HG03571 (cell line): ENCODE data around the gene UPK1B.
A peak's percentile ranks its signal among the peaks of the same experiment; 100 is the strongest.

Experiments used
- ATAC-seq: cut with Tn5 transposase; IDR thresholded peaks from one replicate; pipeline ENCODE4 v1.9.1; 2021; ENCODE audit not compliant: unreplicated experiment

The UPK1B gene

GRCh38 chr3:119175872-119176756 is 2.7 kb downstream of the UPK1B start:
- ATAC-seq, result no peak

- no peak for ATAC-seq
Observed at GRCh38 chr3:119176778-119177177, 3.4 kb downstream of the UPK1B start.

GRCh38 chr3:119177321-119177720 is 3.9 kb downstream of the UPK1B start:
- ATAC-seq, result no peak

- no peak for ATAC-seq
Observed at GRCh38 chr3:119181765-119182164, 8.4 kb downstream of the UPK1B start.

- no peak for ATAC-seq
Observed at GRCh38 chr3:119184111-119184510, 10.7 kb downstream of the UPK1B start.

- ATAC-seq, result no peak
Observed at GRCh38 chr3:119184796-119185570, 11.6 kb downstream of the UPK1B start.

- ATAC-seq, result no peak
Observed at GRCh38 chr3:119187266-119187665, 13.9 kb downstream of the UPK1B start.

GRCh38 chr3:119191800-119192199 is 18.4 kb downstream of the UPK1B start:
- no peak for ATAC-seq

- no peak for ATAC-seq
Observed at GRCh38 chr3:119194237-119195150, 21.1 kb downstream of the UPK1B start.

- no peak for ATAC-seq
Observed at GRCh38 chr3:119195151-119195476, 21.7 kb downstream of the UPK1B start.

GRCh38 chr3:119195911-119196310 is 22.5 kb downstream of the UPK1B start:
- ATAC-seq, result no peak

- ATAC-seq, result no peak
Observed at GRCh38 chr3:119205209-119205608, 31.8 kb downstream of the UPK1B start.

- ATAC-seq, result no peak
Observed at GRCh38 chr3:119205685-119206084, 32.3 kb downstream of the UPK1B start.

GRCh38 chr3:119206611-119207511 is 33.5 kb downstream of the UPK1B start:
- no peak for ATAC-seq

- ATAC-seq, result no peak
Observed at GRCh38 chr3:119207512-119207875, 34.1 kb downstream of the UPK1B start.

GRCh38 chr3:119211193-119211592 is 37.8 kb downstream of the UPK1B start:
- no peak for ATAC-seq

GRCh38 chr3:119211803-119212202 is 38.4 kb downstream of the UPK1B start:
- no peak for ATAC-seq

- peak; percentile 99 for ATAC-seq
Observed at GRCh38 chr3:119219069-119219468, 45.7 kb downstream of the UPK1B start.

- no peak for ATAC-seq
Observed at GRCh38 chr3:119220198-119220597, 46.8 kb downstream of the UPK1B start.

GRCh38 chr3:119220970-119221667 is 47.7 kb downstream of the UPK1B start:
- no peak for ATAC-seq
